ENCODE results near the gene WNT2B.
A peak's percentile ranks its signal among the peaks of the same experiment; 100 is the strongest.

The WNT2B gene

DNA sequence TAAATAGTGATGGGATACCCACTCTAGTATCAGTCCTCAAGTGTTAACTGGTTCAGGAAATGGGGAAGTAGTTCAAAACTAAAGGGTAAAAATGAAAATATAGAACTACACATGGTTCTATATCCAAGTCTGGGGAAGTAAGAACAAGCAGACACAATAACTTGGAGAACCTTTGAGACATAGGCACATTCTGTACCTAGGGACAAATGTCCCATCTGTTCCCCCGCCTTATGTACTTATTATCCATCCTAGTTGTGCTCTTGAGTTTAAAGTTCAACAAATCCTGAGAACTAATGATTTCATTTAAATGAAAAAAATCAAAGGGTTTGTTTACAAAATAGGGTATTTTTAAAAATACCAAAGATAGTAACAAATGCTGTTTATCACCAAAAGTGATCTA, 32.5 kb downstream of the WNT2B start:
- no peak for DNase-seq
- H2AK5ac ChIP-seq (ENCODE audit: low read length), result no peak overlapping the region

DNA sequence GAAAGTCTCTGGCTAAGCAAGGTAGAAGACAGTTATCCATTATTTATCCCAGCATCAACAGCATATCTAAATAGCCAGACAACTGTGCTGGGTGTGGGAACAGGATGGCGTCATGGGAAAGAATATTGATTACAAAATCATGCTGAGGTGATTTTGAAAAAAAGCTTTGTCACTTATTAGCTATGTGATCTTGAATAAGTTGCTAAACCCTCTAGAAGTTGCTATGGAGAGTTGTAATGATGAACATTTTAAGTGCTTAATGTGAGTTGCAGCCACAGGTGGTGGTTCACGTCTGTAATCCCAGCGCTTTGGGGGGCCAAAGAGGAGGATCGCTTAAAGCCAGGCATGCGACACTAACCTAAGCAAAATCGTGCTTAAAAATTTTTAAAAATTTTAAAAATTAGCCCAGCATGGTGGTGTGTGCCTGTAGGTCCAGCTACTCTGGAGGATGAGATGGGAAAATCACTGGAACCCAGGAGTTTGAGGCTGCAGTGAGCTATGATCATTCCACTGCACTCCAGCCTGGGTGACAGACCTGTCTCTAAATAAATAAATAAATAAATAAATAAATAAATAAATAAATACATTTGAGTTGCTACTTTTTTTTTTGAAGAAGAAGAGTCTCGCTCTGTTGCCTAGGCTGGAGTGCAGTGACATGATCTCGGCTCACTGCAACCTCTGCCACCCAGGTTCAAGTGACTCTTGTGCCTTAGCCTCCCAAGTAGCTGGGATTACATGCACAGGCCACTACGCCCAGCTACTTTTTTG, 33.6 kb downstream of the WNT2B start:
- no CpG with 5 or more reads among the region's 9 CpGs for WGBS (ENCODE audit: extremely low coverage, insufficient coverage, insufficient read length)
- no peak overlapping the region for H4K8ac ChIP-seq (ENCODE audit: low read depth, low read length)

More for the DNA sequence above, 32.5 kb downstream of the WNT2B start:
- Histone ChIP-seq H3K79me1 (ENCODE audit: low read length) (no peaks in the 10 kb centered on the region), H4K12ac (ENCODE audit: low read depth, low read length) (no peak overlapping the region), H3K27ac (ENCODE audit: low read depth, low read length) (no peak overlapping the region), H3K27me3 (ENCODE audit: insufficient read depth, low read length) (no peaks in the 10 kb centered on the region), H3K79me2 (ENCODE audit: control insufficient read depth, insufficient read depth, low read length, poor library complexity) (no peaks in the 10 kb centered on the region), H2BK120ac (ENCODE audit: insufficient read depth, low read length, poor library complexity) (no peak overlapping the region), H3K36me3 (ENCODE audit: control insufficient read depth in 1 of 2, insufficient read depth in 2 of 2, low read length in 2 of 2) (peaks cover 0 to 6% of the 10 kb centered on the region in 2 experiments), H3K4ac (ENCODE audit: low read depth, low read length) (no peak overlapping the region), H2BK5ac (ENCODE audit: low read depth, low read length, poor library complexity) (no peak overlapping the region), H3K9me3 (ENCODE audit: insufficient read depth, low read depth, low read length) (no peaks in the 10 kb centered on the region), H3K23ac (ENCODE audit: low read length) (no peak overlapping the region), H4K91ac (ENCODE audit: low read depth, low read length) (no peak overlapping the region), H3K4me3 (ENCODE audit: low read depth, low read length) (no peak overlapping the region), H3K14ac (ENCODE audit: low read length) (no peak overlapping the region), H2AFZ (ENCODE audit: insufficient read depth, low read length, poor library complexity) (no peak overlapping the region), H4K8ac (ENCODE audit: low read depth, low read length) (no peak overlapping the region), H3K4me1 (ENCODE audit: control insufficient read depth in 1 of 2, insufficient read depth in 2 of 2, low read length in 2 of 2) (no peaks in the 10 kb centered on the region), H2BK12ac (ENCODE audit: low read length) (no peak overlapping the region), H3K4me2 (ENCODE audit: low read length) (no peak overlapping the region), H3K9ac (ENCODE audit: low read length) (no peak overlapping the region), H3K18ac (ENCODE audit: low read length) (no peak overlapping the region)
- WGBS (ENCODE audit: extremely low coverage, insufficient coverage, insufficient read length), result no CpG with 5 or more reads among the region's 1 CpG

DNA sequence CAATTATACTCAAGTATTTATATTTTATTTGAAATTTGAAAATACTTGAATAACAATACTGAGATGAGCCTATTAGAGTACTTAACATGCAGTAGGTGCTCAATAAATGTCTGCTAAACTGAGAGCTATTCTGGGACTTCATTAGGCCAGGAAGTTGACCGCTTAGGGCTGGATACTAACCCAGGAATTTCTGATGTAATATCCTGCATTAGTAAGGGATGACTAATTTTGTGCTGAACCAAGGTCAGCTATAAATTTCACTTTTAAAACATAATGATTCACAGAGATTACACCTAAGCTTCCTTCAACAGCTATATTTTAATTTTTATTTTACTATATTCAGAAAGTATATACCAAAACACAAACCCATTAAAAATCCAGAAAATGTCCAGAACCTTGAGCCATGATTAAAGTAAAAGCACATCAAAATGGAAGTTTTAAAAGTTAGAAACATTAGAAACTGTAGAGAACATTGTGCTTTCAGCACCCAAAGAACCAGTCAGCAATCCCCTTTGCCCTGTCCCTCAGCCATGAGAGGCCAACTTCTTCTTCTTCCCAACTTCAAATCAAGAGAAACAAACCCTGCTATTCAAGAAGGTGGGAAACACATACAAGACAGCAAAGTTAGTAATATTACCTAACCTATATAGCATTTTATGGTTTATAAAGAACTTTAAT, 35.4 kb downstream of the WNT2B start:
- Histone ChIP-seq H3K4me3 (ENCODE audit: low read depth, low read length) (no peak overlapping the region), H4K12ac (ENCODE audit: low read depth, low read length) (no peak overlapping the region), H3K14ac (ENCODE audit: low read length) (no peak overlapping the region), H3K23ac (ENCODE audit: low read length) (no peak overlapping the region), H3K9me3 (ENCODE audit: insufficient read depth, low read depth, low read length) (no peaks in the 10 kb centered on the region), H3K18ac (ENCODE audit: low read length) (no peak overlapping the region), H2BK12ac (ENCODE audit: low read length) (no peak overlapping the region), H3K4me2 (ENCODE audit: low read length) (no peak overlapping the region), H3K79me1 (ENCODE audit: low read length) (no peaks in the 10 kb centered on the region), H3K27ac (ENCODE audit: low read depth, low read length) (no peak overlapping the region), H2AFZ (ENCODE audit: insufficient read depth, low read length, poor library complexity) (no peak overlapping the region), H2BK5ac (ENCODE audit: low read depth, low read length, poor library complexity) (no peak overlapping the region), H2AK5ac (ENCODE audit: low read length) (no peak overlapping the region), H4K8ac (ENCODE audit: low read depth, low read length) (no peak overlapping the region), H4K91ac (ENCODE audit: low read depth, low read length) (no peak overlapping the region), H2BK120ac (ENCODE audit: insufficient read depth, low read length, poor library complexity) (no peak overlapping the region), H3K4me1 (ENCODE audit: control insufficient read depth in 1 of 2, insufficient read depth in 2 of 2, low read length in 2 of 2) (no peaks in the 10 kb centered on the region), H3K36me3 (ENCODE audit: control insufficient read depth in 1 of 2, insufficient read depth in 2 of 2, low read length in 2 of 2) (peaks cover 0 to 7% of the 10 kb centered on the region in 2 experiments), H3K27me3 (ENCODE audit: insufficient read depth, low read length) (no peaks in the 10 kb centered on the region), H3K4ac (ENCODE audit: low read depth, low read length) (no peak overlapping the region), H3K79me2 (ENCODE audit: control insufficient read depth, insufficient read depth, low read length, poor library complexity) (no peaks in the 10 kb centered on the region), H3K9ac (ENCODE audit: low read length) (no peak overlapping the region)
- peak; percentile 38 to 80 for DNase-seq
- no CpG with 5 or more reads among the region's 1 CpG for WGBS (ENCODE audit: extremely low coverage, insufficient coverage, insufficient read length)

More for the DNA sequence above, 33.6 kb downstream of the WNT2B start:
- H2BK5ac ChIP-seq (ENCODE audit: low read depth, low read length, poor library complexity), result no peak overlapping the region
- no peak overlapping the region for H3K4ac ChIP-seq (ENCODE audit: low read depth, low read length)
- no peak overlapping the region for H2AFZ ChIP-seq (ENCODE audit: insufficient read depth, low read length, poor library complexity)
- H3K23ac ChIP-seq (ENCODE audit: low read length), result no peak overlapping the region
- no peak overlapping the region for H3K9ac ChIP-seq (ENCODE audit: low read length)
- H3K4me1 ChIP-seq (ENCODE audit: control insufficient read depth in 1 of 2, insufficient read depth in 2 of 2, low read length in 2 of 2), result no peaks in the 10 kb centered on the region
- DNase-seq, result peak in 1 of 2 donors; percentile 59
- no peaks in the 10 kb centered on the region for H3K9me3 ChIP-seq (ENCODE audit: insufficient read depth, low read depth, low read length)
- H4K91ac ChIP-seq (ENCODE audit: low read depth, low read length), result no peak overlapping the region
- H2AK5ac ChIP-seq (ENCODE audit: low read length), result no peak overlapping the region
- no peak overlapping the region for H3K27ac ChIP-seq (ENCODE audit: low read depth, low read length)
- no peak overlapping the region for H3K18ac ChIP-seq (ENCODE audit: low read length)
- H3K79me2 ChIP-seq (ENCODE audit: control insufficient read depth, insufficient read depth, low read length, poor library complexity), result no peaks in the 10 kb centered on the region
- no peak overlapping the region for H2BK12ac ChIP-seq (ENCODE audit: low read length)
- no peak overlapping the region for H3K4me2 ChIP-seq (ENCODE audit: low read length)
- H3K36me3 ChIP-seq (ENCODE audit: control insufficient read depth in 1 of 2, insufficient read depth in 2 of 2, low read length in 2 of 2), result peaks cover 0 to 6% of the 10 kb centered on the region in 2 experiments
- no peak overlapping the region for H2BK120ac ChIP-seq (ENCODE audit: insufficient read depth, low read length, poor library complexity)
- no peak overlapping the region for H4K12ac ChIP-seq (ENCODE audit: low read depth, low read length)
- H3K27me3 ChIP-seq (ENCODE audit: insufficient read depth, low read length), result no peaks in the 10 kb centered on the region
- H3K79me1 ChIP-seq (ENCODE audit: low read length), result no peaks in the 10 kb centered on the region
- no peak overlapping the region for H3K14ac ChIP-seq (ENCODE audit: low read length)
- no peak overlapping the region for H3K4me3 ChIP-seq (ENCODE audit: low read depth, low read length)

DNA sequence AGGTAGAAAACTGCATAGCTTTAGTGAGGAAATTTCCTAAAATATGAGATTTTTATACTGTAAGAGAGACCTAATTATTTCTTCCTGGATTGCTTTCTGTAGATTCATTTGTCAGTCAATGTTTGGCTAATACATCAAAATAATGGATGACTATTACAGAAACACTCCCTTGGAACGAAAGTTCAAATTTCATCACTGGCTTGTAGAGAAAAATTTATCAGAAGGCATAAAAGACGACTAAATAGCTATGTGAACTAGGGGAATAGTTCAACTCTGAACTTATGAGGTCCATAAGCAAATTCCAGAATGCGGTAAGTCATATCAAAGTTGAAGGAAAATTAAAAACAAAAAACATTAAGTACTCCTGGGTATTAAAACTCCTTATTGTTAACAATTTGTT, 36.0 kb downstream of the WNT2B start:
- no peak overlapping the region for H3K18ac ChIP-seq (ENCODE audit: low read length)
- H3K27me3 ChIP-seq (ENCODE audit: insufficient read depth, low read length), result no peaks in the 10 kb centered on the region
- H2BK5ac ChIP-seq (ENCODE audit: low read depth, low read length, poor library complexity), result no peak overlapping the region
- WGBS (ENCODE audit: extremely low coverage, insufficient coverage, insufficient read length), result no CpG with 5 or more reads among the region's 3 CpGs
- no peak overlapping the region for H3K4ac ChIP-seq (ENCODE audit: low read depth, low read length)
- H2BK120ac ChIP-seq (ENCODE audit: insufficient read depth, low read length, poor library complexity), result no peak overlapping the region
- no peak overlapping the region for H3K27ac ChIP-seq (ENCODE audit: low read depth, low read length)
- no peaks in the 10 kb centered on the region for H3K79me1 ChIP-seq (ENCODE audit: low read length)
- no peak overlapping the region for H2BK12ac ChIP-seq (ENCODE audit: low read length)
- no peak overlapping the region for H2AFZ ChIP-seq (ENCODE audit: insufficient read depth, low read length, poor library complexity)
- no peak overlapping the region for H4K91ac ChIP-seq (ENCODE audit: low read depth, low read length)
- no peaks in the 10 kb centered on the region for H3K4me1 ChIP-seq (ENCODE audit: control insufficient read depth in 1 of 2, insufficient read depth in 2 of 2, low read length in 2 of 2)
- H4K12ac ChIP-seq (ENCODE audit: low read depth, low read length), result no peak overlapping the region
- no peak overlapping the region for H3K14ac ChIP-seq (ENCODE audit: low read length)
- no peak overlapping the region for H3K4me2 ChIP-seq (ENCODE audit: low read length)
- H3K79me2 ChIP-seq (ENCODE audit: control insufficient read depth, insufficient read depth, low read length, poor library complexity), result no peaks in the 10 kb centered on the region
- H3K9ac ChIP-seq (ENCODE audit: low read length), result no peak overlapping the region
- no peak overlapping the region for H2AK5ac ChIP-seq (ENCODE audit: low read length)
- H3K36me3 ChIP-seq (ENCODE audit: control insufficient read depth in 1 of 2, insufficient read depth in 2 of 2, low read length in 2 of 2), result peaks cover 0 to 5% of the 10 kb centered on the region in 2 experiments
- no peak overlapping the region for H3K4me3 ChIP-seq (ENCODE audit: low read depth, low read length)
- no peak overlapping the region for H4K8ac ChIP-seq (ENCODE audit: low read depth, low read length)
- no peaks in the 10 kb centered on the region for H3K9me3 ChIP-seq (ENCODE audit: insufficient read depth, low read depth, low read length)
- H3K23ac ChIP-seq (ENCODE audit: low read length), result no peak overlapping the region
- DNase-seq, result no peak
